GM19468 (cell line): ENCODE data around the gene PDZD4.

Source experiments
- ATAC-seq: cut with Tn5 transposase; IDR thresholded peaks from one replicate; pipeline ENCODE4 v1.9.1; 2021; ENCODE audit warnings: mild to moderate bottlenecking, moderate library complexity, moderate number of reproducible peaks; ENCODE audit not compliant: unreplicated experiment; ENCODE audit errors: extremely low read depth

Gene PDZD4

GRCh38 chrX:153868576-153869472, 38.5 kb upstream of the PDZD4 start:
- no peak for ATAC-seq

DNA sequence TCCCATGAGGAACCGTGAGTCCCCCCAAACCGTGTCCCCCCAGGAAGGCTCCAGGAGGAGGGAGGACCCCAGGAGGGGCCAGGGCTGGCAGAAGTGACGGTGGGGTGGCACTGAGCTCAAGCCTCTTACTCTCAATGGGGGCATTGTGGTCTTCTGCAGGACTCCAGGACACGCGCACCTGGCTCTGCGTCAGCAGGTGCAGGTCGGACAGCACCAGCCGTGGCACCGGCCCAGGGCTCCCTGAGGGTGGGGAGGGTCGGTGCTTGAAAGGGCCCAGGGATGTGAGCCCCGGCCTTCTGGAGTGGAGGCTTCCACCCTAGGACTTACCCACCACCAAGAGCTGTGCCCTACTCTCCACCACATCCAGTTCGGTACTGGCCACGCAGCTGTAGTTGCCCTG, 37.3 kb upstream of the PDZD4 start:
- no peak for ATAC-seq

DNA sequence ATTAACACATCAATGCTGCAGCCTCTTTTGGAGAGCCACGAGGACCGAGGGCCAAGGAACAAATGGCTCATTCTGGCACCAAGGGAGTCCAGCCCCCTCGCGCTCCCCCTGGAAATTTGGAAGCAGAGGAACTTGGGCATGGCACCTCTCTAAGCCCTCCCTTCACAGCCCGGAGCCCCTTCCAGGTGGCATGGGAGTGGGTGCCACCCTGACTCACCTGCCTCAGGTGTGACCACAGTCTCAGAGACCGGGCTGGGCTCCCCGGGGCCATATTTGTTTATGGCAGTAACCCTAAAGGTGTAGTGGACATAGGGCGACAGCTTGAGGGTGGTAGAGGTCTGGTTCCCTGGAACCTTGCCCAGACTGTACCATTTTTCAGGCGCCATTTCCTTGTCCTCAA, 36.8 kb upstream of the PDZD4 start:
- no peak for ATAC-seq

GRCh38 chrX:153866302-153867019, 36.1 kb upstream of the PDZD4 start:
- ATAC-seq, result no peak

- no peak for ATAC-seq
These were observed 35.3 kb upstream of the PDZD4 start for GRCh38 chrX:153865685-153866084.

DNA sequence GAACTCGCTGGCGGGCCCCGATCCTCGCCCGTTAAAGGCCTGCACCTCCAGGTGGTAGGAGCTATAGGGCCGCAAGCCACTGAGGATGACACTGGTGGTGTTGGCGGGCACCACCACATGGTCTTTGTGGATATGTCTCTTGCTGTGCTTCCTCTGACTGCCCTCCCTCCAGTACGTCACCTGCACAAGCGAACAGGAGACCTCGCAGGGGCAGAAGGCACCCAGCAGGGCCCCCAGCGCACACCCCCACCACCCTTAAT, 34.9 kb upstream of the PDZD4 start:
- ATAC-seq, result no peak

DNA sequence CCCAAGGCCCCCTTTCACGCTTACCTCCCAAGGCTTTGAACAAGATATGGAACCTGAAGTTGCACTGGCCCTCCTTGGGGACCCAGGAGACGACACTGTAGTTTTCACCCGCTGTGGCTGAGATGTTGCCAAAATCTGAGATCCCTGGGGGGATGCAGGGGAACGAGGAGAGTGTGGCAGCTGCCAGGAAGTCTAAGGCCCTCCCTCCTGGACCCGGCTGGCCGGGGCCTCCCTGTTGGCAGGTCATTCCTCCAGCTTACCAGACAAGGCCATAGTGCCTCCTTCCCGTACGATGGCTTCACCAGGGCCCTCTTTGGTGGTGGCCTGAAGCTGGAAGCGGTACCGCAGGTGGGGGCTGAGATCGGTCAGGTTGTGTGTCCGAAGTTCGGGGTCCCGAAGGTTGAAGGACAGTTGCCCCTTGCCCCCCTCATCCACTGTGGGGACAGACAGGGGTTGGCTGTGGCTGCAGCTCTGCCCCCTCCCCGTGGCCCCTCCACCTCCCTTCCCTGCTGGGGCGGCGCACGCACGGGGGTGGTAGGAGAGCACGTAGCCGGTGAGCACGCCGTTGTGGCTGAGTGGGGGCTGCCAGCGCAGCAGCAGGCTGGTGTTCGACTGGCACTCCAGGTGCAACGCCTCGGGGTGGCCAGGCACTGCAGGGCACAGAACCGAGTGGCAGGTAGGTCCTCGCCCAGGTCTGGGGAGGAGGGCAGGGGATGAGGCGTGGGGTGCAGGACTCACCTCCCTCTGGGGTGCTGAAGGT, 34.4 kb upstream of the PDZD4 start:
- ATAC-seq, result no peak

DNA sequence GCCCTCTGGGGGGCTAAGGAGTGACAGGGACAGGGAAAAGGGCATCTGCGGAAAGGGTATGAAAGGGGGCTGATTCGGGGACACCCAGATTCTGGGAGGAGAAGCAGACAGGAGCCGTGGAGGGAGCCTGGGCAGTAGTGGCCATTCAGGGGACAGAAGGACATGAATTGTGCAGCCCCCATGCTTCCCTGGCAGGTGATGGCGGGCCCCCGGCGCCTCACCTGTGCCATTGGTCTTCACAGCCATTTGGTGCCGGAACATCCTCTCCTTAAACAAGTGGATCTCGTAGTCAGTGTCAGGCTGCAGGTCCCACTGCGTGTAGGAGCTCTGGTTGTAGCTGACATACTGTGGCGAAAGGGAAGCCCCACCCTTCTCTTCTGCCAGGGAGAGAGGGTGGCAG, 33.8 kb upstream of the PDZD4 start:
- no peak for ATAC-seq

GRCh38 chrX:153863251-153863991, 33.1 kb upstream of the PDZD4 start:
- no peak for ATAC-seq

DNA sequence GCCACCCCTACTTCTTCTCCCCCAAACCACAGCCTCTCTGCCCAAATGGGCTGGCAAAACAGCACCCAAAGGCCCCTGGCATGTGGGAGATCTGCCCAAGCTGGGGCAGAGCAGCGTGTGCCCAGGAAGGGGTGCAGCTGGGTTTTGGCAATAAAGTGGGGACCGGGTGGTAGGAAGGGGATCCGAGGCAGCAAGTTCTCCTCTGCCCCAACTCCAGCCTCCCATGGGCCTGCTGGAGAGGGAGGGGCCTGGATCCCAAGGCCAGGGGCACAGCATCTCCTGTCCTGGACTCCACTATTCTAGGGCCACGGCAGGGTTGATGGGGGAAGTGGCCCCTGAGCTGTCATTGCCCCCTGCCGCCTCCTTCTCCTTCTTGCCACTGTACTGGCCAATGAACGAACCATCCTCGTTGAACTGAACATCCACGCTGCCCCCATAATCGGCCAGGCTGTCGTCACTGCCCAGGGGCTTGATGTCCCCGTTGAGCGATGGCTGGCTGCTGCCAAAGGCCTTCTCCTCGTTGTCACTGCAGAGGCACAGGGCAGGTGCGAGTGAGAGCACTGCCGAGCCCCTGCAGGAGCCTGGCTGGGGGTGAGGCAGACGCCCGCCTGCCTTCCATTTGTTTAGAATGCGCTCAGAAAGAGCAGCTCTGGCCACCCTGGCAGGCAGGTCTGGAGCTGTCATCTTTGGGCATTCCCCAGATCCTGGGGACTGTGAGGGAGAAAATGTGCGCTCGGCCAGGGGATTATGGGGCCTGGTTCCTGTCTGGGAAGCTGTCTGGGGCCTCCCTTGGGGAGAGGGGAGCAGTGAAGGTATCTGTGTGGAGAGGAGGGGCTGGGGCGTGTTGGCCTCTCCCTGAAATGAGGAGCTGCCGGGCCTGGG, 32.3 kb upstream of the PDZD4 start:
- ATAC-seq, result no peak

- no peak for ATAC-seq
These were observed 31.5 kb upstream of the PDZD4 start for GRCh38 chrX:153861733-153862310.

GRCh38 chrX:153861151-153861550, 30.8 kb upstream of the PDZD4 start:
- no peak for ATAC-seq

- no peak for ATAC-seq
These were observed 27.1 kb upstream of the PDZD4 start for GRCh38 chrX:153857348-153857903.

DNA sequence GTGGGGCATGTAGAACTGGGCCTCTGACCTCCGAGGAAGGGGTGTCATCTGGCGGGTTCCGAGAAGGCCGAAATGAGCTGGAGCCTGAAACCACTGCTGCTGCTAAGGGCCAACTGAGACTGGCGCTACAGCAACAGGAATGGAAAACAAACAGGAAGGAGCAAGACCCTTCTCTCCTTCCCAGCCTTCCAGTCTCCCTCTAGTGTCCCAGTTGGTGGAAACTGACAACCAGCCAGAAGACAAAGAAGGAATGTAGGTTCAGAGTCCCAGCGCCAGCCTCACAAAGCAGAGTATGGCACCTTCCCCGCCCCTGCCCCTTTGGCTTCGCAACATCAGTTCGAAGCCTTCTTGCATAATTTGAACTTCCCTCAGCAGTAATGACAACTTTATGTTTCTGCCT, 24.4 kb upstream of the PDZD4 start:
- no peak for ATAC-seq

DNA sequence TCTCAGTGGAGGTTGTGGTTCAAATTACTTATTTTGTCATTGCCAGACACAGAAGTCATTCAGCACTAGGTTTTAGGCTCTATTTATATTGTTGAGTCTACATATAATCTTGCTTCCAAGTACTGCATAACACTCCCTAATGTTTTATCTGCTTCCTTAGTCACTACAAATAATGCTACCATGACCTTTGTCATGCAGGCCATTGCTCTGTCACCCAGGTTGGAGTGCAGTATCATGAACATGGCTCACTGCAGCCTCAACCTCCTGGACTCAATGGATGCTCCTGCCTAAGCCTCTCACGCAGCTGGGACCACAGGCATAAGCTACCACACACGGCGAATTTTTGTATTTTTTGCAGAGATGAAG, 23.5 kb upstream of the PDZD4 start:
- no peak for ATAC-seq

GRCh38 chrX:153853180-153853901, 23.0 kb upstream of the PDZD4 start:
- ATAC-seq, result no peak

- no peak for ATAC-seq
These were observed 21.6 kb upstream of the PDZD4 start for GRCh38 chrX:153851981-153852380.

DNA sequence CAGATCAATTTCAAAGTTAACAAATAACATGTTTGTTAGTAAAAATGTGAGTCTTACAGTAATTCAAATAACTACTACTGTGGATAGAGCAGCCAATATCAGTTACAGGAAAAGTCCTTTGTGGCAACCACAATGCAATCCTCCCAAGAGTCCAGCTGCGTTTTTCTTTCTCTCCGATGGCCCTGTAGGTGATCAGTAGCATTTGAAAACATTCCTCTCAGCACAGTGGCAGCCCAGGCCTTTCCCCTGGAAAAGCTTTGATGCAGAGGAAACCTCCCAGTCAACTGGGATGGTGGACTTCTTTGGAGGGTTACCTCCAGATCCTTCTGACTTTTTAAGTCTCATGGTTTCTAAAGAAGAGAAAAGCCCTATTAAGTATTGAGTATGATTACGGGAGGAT, 18.0 kb upstream of the PDZD4 start:
- ATAC-seq, result no peak
